ENCODE results near the gene NIT1. TPM values are rescaled to one million over a fixed set of nuclear protein-coding genes. Genes with fewer than 3 reads are reported as not detected.

NIT1 gene
- total and polyA plus RNA-seq, 2 of the 8 experiments (the other 6 are each of a cell fraction or from before 2014, with no cell fraction given) = 33.0 to 40.4 TPM

- Histone ChIP-seq H2BK15ac (ENCODE audit: low read length) (no peak overlapping the region), H2BK12ac (ENCODE audit: low read depth, low read length) (no peak overlapping the region), H3K27ac (ENCODE audit: low read depth, low read length) (no peak overlapping the region), H3K9ac (replicated peaks in 1 of 4; ENCODE audit: extremely low read depth in 1 of 4, low read depth in 3 of 4, low read length in 3 of 4) (no peak overlapping the region), H3K23me2 (ENCODE audit: low read depth, low read length) (peaks cover 2% of the 10 kb centered on the region; the same call in 1 of the 2 replicates), H2BK5ac (ENCODE audit: low read depth, low read length) (no peak overlapping the region), H2AFZ (ENCODE audit: low read length) (no peak overlapping the region), H2BK20ac (ENCODE audit: low read length) (no peak overlapping the region), H3K4ac (replicated peaks; ENCODE audit: insufficient read length, low read depth, low read length) (no peak overlapping the region), H4K5ac (ENCODE audit: insufficient read length, low read depth, low read length) (no peak overlapping the region), H3K4me3 (ENCODE audit: extremely low read depth in 1 of 4, insufficient read depth in 2 of 4, low read depth in 3 of 4, low read length in 4 of 4) (no peak overlapping the region), H2AK5ac (ENCODE audit: low read depth, low read length) (no peak overlapping the region), H3K36me3 (ENCODE audit: control insufficient read depth in 2 of 4, insufficient read depth in 4 of 4, low read length in 3 of 4) (no peaks in the 10 kb centered on the region), H3K56ac (replicated peaks; ENCODE audit: insufficient read length, low read depth, low read length) (no peak overlapping the region), H3K18ac (ENCODE audit: extremely low read depth, low read length) (no peak overlapping the region), H3K79me1 (ENCODE audit: low read depth, low read length) (no peaks in the 10 kb centered on the region), H4K8ac (ENCODE audit: extremely low read depth, insufficient read depth, low read length) (no peak overlapping the region), H3K27me3 (replicated peaks in 1 of 4; ENCODE audit: control insufficient read depth in 3 of 4, extremely low read depth in 1 of 4, insufficient read depth in 3 of 4, low read length in 3 of 4) (no peaks in the 10 kb centered on the region), H3K14ac (ENCODE audit: insufficient read length) (no peak overlapping the region), H3K79me2 (ENCODE audit: control insufficient read depth in 1 of 2, insufficient read depth in 2 of 2, low read length in 2 of 2) (no peaks in the 10 kb centered on the region), H2BK120ac (replicated peaks; ENCODE audit: low read depth, low read length) (no peak overlapping the region), H4K91ac (replicated peaks; ENCODE audit: insufficient read length, low read length) (no peak overlapping the region), H3K4me1 (replicated peaks in 1 of 4; ENCODE audit: control insufficient read depth in 3 of 4, insufficient read depth in 4 of 4, low read length in 3 of 4) (peaks cover 0 to 6% (median 0%) of the 10 kb centered on the region in 4 experiments; a peak in 2 of 7 replicates), H4K20me1 (replicated peaks in 1 of 2; ENCODE audit: control insufficient read depth in 1 of 2, insufficient read depth in 2 of 2, low read length in 2 of 2) (no peaks in the 10 kb centered on the region), H3K9me3 (ENCODE audit: insufficient read depth in 2 of 2, low read depth in 1 of 2, low read length in 1 of 2) (no peaks in the 10 kb centered on the region), H3K23ac (ENCODE audit: insufficient read length) (no peak overlapping the region), H3K4me2 (ENCODE audit: insufficient read depth in 1 of 2, low read depth in 2 of 2, low read length in 2 of 2) (no peak overlapping the region)
- no peak for FAIRE-seq
- DNase-seq (ENCODE audit: low read depth in 1 of 2, low spot score in 2 of 2) = no peak
- TF ChIP-seq EZH2 (IDR thresholded peaks at IDR 0.05; ENCODE audit: low read depth, low read length, severe bottlenecking) (no peak), POU5F1 (IDR thresholded peaks at IDR 0.05; ENCODE audit: low read depth, low read length) (no peak), TAF1 (IDR thresholded peaks at IDR 0.05; ENCODE audit: low read depth, low read length) (no peak), SAP30 (IDR thresholded peaks at IDR 0.05; ENCODE audit: insufficient read depth, insufficient replicate concordance, low read length) (no peak), RNF2 (IDR thresholded peaks at IDR 0.05; ENCODE audit: borderline replicate concordance, low read depth, low read length, missing control alignments, poor library complexity, severe bottlenecking) (no peak), CTBP2 (IDR thresholded peaks at IDR 0.05; ENCODE audit: borderline replicate concordance, insufficient read depth, insufficient read length, low read length) (no peak), CHD1 (IDR thresholded peaks at IDR 0.05; ENCODE audit: low read depth, low read length) (no peak), CHD2 (IDR thresholded peaks at IDR 0.05; ENCODE audit: low read length) (no peak), TAF7 (optimal IDR thresholded peaks at IDR 0.05; ENCODE audit: borderline replicate concordance, low read depth, low read length) (no peak)
- ChIA-PET POLR2A (ENCODE audit: partially characterized antibody) (interaction anchor here (1.6 kb wide), 1 partner anchor 42 kb away, joined by 5 read pairs; the partner anchor contains the start of gene DEDD), CTCF (ENCODE audit: partially characterized antibody) (interaction anchor here (1.0 kb wide), 1 partner anchor 19 kb away, joined by 5 read pairs; no protein-coding TSS in a partner anchor)
- whole genome bisulfite sequencing, 2 experiments (ENCODE audit: extremely low coverage in 1 of 2, insufficient coverage in 1 of 2, insufficient read length in 1 of 2, insufficient replicate concordance in 2 of 2, low coverage in 1 of 2, low lambda C conversion rate in 2 of 2, missing lambda C conversion rate in 1 of 2) = 86% methylated on average over 3 of the region's 3 CpGs; no CpG with 5 or more reads in 1 of the 2 experiments
These were observed 27.3 kb upstream of the NIT1 start for GRCh38 chr1:161090617-161091016.

All from H1 (cell line).